ENCODE data around the gene CFAP221. TPM values are rescaled to one million over a fixed set of nuclear protein-coding genes. Genes with fewer than 3 reads are reported as not detected.

The CFAP221 gene
- total RNA-seq = not detected in 2 replicates

DNA sequence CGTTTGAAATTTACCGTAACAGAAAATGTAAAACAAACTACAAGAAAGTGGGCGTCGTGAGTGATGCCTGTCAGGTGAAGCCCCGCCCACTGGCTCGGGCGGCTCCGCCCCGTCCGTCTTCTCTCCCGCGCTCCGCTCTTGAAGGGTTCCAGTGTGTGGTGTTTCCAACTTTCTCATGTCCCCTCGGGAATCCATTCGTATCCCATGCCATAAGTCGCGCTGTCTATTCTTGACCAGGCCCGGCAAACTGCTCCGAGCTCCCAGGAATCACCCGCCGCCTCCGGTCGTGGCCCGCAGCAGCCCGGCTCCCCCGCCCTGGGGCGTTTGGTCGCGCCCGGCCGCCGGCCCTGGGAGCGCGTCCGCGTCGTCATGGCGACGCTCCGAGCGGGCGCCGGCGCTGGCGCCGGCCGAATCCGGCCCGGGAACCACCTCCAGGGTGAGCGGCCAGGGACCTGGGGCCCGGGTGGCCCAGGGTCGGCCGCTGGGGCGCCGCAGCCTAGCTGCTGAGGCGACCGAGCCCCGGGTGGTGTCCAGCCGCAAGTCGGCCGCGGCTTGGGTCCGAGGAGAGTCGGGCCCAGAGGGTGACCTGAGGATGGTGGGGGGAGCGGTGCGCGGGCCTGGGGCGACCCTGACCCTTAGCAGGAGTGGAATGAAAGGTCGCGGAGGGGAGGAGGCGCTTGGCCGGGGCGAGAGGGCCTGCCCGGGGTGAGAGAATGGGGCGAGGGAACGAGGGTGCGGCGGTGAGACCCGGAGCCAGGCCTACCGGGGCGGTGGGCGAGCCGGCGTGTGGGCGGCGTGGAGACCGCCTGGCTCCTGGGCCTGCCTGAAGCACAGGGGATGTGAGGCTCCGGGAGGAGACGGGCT lies at the start of gene CFAP221:
Gene CFAP221, plus strand, starts transcription at position 375 of the 864 bp plus-strand sequence. CDS start 1,683 bp downstream, outside the sequence.

GRCh38 chr2:119523952-119524694 lies 20.1 kb upstream of the CFAP221 start, which contains the start of gene SCTR:
SCTR (minus strand) TSS chr2:119524483; CDS start chr2:119524226, 257 bp downstream.

Other genes with a start within 250 kb of the CFAP221 start
- gene C2orf76, start 177.6 kb upstream of the CFAP221 start, total RNA-seq = 5.4 and 8.6 TPM in 2 replicates
- gene DBI, start 177.5 kb upstream of the CFAP221 start, total RNA-seq = 209 and 246 TPM in 2 replicates
- gene TMEM37, start 112.6 kb upstream of the CFAP221 start, total RNA-seq = not detected in 2 replicates
- not detected in 2 replicates for gene SCTR, start 20.0 kb upstream of the CFAP221 start, total RNA-seq
- 9.7 and 19.3 TPM in 2 replicates for gene TMEM177, start 134.8 kb downstream of the CFAP221 start, total RNA-seq
- gene PTPN4, start 215.5 kb downstream of the CFAP221 start, total RNA-seq = 4.6 and 10.2 TPM in 2 replicates